ENCODE measurements around the gene RSAD1.

GRCh38 chr17:50461550-50462132 lies 17.0 kb upstream of the RSAD1 start:
- no peak for TF ChIP-seq CTCF (IDR thresholded peaks at IDR 0.05)
- no peak for TF ChIP-seq POLR2A (IDR thresholded peaks at IDR 0.05)
- TF ChIP-seq POLR2AphosphoS5 (IDR thresholded peaks at IDR 0.05), result no peak
